ENCODE data around the gene ARID5B. TPM values are rescaled to one million over a fixed set of nuclear protein-coding genes. Genes with fewer than 3 reads are reported as not detected.

Gene ARID5B
- total RNA-seq, 1 experiment from 2014 or later: 0.04 TPM

DNA sequence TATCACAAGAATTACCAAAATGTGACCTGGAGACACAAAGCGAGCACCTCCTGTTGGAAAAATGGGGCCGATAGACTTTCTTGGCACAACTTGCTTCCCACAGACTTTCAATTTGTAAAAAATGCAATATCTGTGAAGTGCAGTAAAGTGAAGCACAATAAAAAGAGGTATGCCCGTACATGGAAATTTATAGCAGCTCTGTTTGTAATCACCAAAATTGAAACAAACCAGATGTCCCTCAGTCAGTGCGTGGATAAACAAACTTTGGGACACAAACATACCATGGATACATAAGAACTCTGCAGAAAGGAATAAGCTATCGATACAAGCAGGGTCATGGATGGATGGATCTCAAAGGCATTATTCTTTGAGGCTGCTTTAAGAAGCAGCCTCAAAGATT is 33.6 kb downstream of the ARID5B start:
- Histone ChIP-seq H3K9me3 (ENCODE audit: control insufficient read depth, low read depth, low read length) (no peaks in the 10 kb centered on the region), H3K23ac (ENCODE audit: insufficient read length, low read depth, low read length) (no peak overlapping the region), H4K5ac (ENCODE audit: insufficient read length, low read depth, low read length) (no peak overlapping the region), H3K79me1 (ENCODE audit: insufficient read depth, low read depth, low read length, poor library complexity, severe bottlenecking) (no peaks in the 10 kb centered on the region), H3K79me2 (ENCODE audit: insufficient read depth, low read length) (no peaks in the 10 kb centered on the region), H2BK5ac (ENCODE audit: insufficient read length, low read length) (no peak overlapping the region), H2AK5ac (ENCODE audit: insufficient read length, low read length) (no peak overlapping the region), H3K23me2 (ENCODE audit: insufficient read length, low read depth, low read length, poor library complexity, severe bottlenecking) (no peaks in the 10 kb centered on the region), H3K27me3 (ENCODE audit: insufficient read depth, low read length) (no peaks in the 10 kb centered on the region), H3K18ac (ENCODE audit: insufficient read length, low read depth, low read length) (no peak overlapping the region), H2BK12ac (ENCODE audit: insufficient read length, low read depth, low read length) (no peak overlapping the region), H3K14ac (ENCODE audit: insufficient read depth, low read length) (no peak overlapping the region), H3K27ac (ENCODE audit: insufficient read length, low read depth, low read length) (no peak overlapping the region), H3T11ph (ENCODE audit: low read length) (no peak overlapping the region), H2BK15ac (ENCODE audit: low read depth, low read length) (no peak overlapping the region), H3K4me2 (ENCODE audit: insufficient read depth, insufficient read length, low read length) (no peak overlapping the region), H4K20me1 (ENCODE audit: control insufficient read depth, insufficient read depth, insufficient read length) (no peaks in the 10 kb centered on the region), H3K9ac (ENCODE audit: extremely low read depth, insufficient read length, low read length) (no peak overlapping the region), H4K91ac (ENCODE audit: insufficient read length, low read depth, low read length) (no peak overlapping the region), H2BK120ac (ENCODE audit: low read depth, low read length, poor library complexity, severe bottlenecking) (no peak overlapping the region), H3K4ac (ENCODE audit: low read depth, low read length) (no peak overlapping the region), H2BK20ac (ENCODE audit: low read depth, low read length, poor library complexity, severe bottlenecking) (no peak overlapping the region), H2AFZ (ENCODE audit: low read length) (no peak overlapping the region), H3K4me1 (ENCODE audit: insufficient read depth, low read length) (no peaks in the 10 kb centered on the region), H3K56ac (ENCODE audit: insufficient read length, low read depth, low read length) (no peak overlapping the region), H4K8ac (replicated peaks; ENCODE audit: insufficient read length, low read depth, low read length) (no peak overlapping the region)
- no CpG with 5 or more reads among the region's 5 CpGs for WGBS (ENCODE audit: extremely low coverage, insufficient read length, low lambda C conversion rate)
- peaks cover 0 to 5% of the 10 kb centered on the region in 2 experiments; a peak in 1 of 5 replicates for H3K9me3 Mint-ChIP-seq
- peaks cover 3 to 7% of the 10 kb centered on the region in 2 experiments; a peak in 2 of 4 replicates for H3K4me1 Mint-ChIP-seq
- TF ChIP-seq CTCF (conservative IDR thresholded peaks at IDR 0.05): no peak
- no peak overlapping the region for H3K27ac Mint-ChIP-seq
- H3K27me3 Mint-ChIP-seq (ENCODE audit: low read depth): no peaks in the 10 kb centered on the region
- no peak overlapping the region for H3K4me3 Mint-ChIP-seq
- no peaks in the 10 kb centered on the region; a peak in 1 of 7 replicates for H3K36me3 Mint-ChIP-seq (ENCODE audit: insufficient read depth in 1 of 3, low read depth in 3 of 3)
- DNase-seq: no peak
